Stimulated activated CD8-positive, alpha-beta memory T cell treated with anti-CD3 and anti-CD28 coated beads, Interleukin-15, amount 100 ng/mL, for 48 hours (primary cell): ENCODE results near the gene TP53AIP1.

Source experiments
- DNase-seq, 2 donors: peaks; one replicate each; pipeline ENCODE4 v3.0.0-alpha.2; 2020; ENCODE audit warnings: low read depth in 2 of 2

Gene TP53AIP1

GRCh38 chr11:128890543-128891368, 51.9 kb downstream of the TP53AIP1 start, which contains the start of gene KCNJ5:
TSS of gene KCNJ5 (plus strand) at chr11:128891356. CDS start at chr11:128911274, 19,918 bp downstream.
- DNase-seq = no peak

GRCh38 chr11:128890216-128890542, 52.5 kb downstream of the TP53AIP1 start:
- no peak for DNase-seq

- DNase-seq = no peak
Measured at GRCh38 chr11:128889657-128890213, 52.9 kb downstream of the TP53AIP1 start.

GRCh38 chr11:128888034-128888985, 54.4 kb downstream of the TP53AIP1 start:
- no peak for DNase-seq

GRCh38 chr11:128886406-128887124, 56.1 kb downstream of the TP53AIP1 start:
- DNase-seq = no peak
